HEK293 (cell line): ENCODE results near the gene PLBD1.

Experiments used
- CTCF ChIA-PET: fragments of 350-600 bp; formaldehyde crosslinking; extraction: SDS; loops from one replicate; lab custom pipeline; 2021; ENCODE audit warnings: antibody characterized with exemption; lab: Yijun Ruan, JAX
- POLR2A ChIA-PET: fragments of 300-600 bp; formaldehyde crosslinking; extraction: SDS; loops from one replicate; lab custom pipeline; 2020; ENCODE audit warnings: antibody characterized with exemption, inconsistent platforms; lab: Yijun Ruan, JAX
- H3K27ac ChIP-seq: fragments of 200-500 bp; sonication (Bioruptor generic); 2 replicates; pipeline ENCODE4 v1.5.1; 2014; ENCODE audit warnings: low read depth, low read length, control low read depth, inconsistent platforms; ENCODE audit errors: extremely low read depth
- H3K36me3 ChIP-seq, 2 experiments: fragments of 200-500 bp in 1 of 2; sonication (Bioruptor generic) in 1 of 2; 1 replicate in 1 of 2; 2 replicates in 1 of 2; pipeline ENCODE4 v1.5.1; 2014 to 2017; ENCODE audit warnings: inconsistent platforms in 2 of 2, low read length in 2 of 2; ENCODE audit not compliant: control insufficient read depth in 2 of 2, insufficient read depth in 1 of 2
- H3K4me1 ChIP-seq: fragments of 200-500 bp; sonication (Bioruptor generic); 2 replicates; pipeline ENCODE4 v1.5.1; 2014; ENCODE audit warnings: mild to moderate bottlenecking, low read length, inconsistent platforms; ENCODE audit not compliant: control insufficient read depth, insufficient read depth
- H3K4me3 ChIP-seq: 2 replicates; pipeline ENCODE4 v1.5.1; 2011; ENCODE audit warnings: low read depth, mild to moderate bottlenecking, control low read depth, low read length, moderate library complexity
- H3K9me3 ChIP-seq: fragments of 200-500 bp; sonication (Bioruptor generic); 2 replicates; pipeline ENCODE4 v1.5.1; 2014; ENCODE audit warnings: low read depth, low read length, inconsistent platforms; ENCODE audit not compliant: control insufficient read depth, insufficient read depth
- SCRT1 ChIP-seq: fragments of 450-650 bp; formaldehyde crosslinking; IDR thresholded peaks from 2 replicates; pipeline ENCODE4 v1.5.1; 2016; ENCODE audit warnings: missing biosample characterization, missing genetic modification characterization, borderline replicate concordance
- SETDB1 ChIP-seq: IDR thresholded peaks from one replicate; pipeline ENCODE4 v1.6.1; 2017; ENCODE audit warnings: mild to moderate bottlenecking, low read length, moderate library complexity, mixed read lengths; ENCODE audit not compliant: insufficient read length
- ZBTB7A ChIP-seq: fragments of 450-650 bp; formaldehyde crosslinking; IDR thresholded peaks from 2 replicates; pipeline ENCODE4 v1.5.1; 2016; ENCODE audit warnings: low read depth, missing biosample characterization, missing genetic modification characterization
- ZNF121 ChIP-seq: fragments of 450-650 bp; formaldehyde crosslinking; IDR thresholded peaks from 2 replicates; pipeline ENCODE4 v1.5.1; 2016; ENCODE audit warnings: missing biosample characterization, missing genetic modification characterization
- ZNF292 ChIP-seq: fragments of 450-650 bp; formaldehyde crosslinking; IDR thresholded peaks from 2 replicates; pipeline ENCODE4 v1.5.1; 2016; ENCODE audit warnings: low read depth, missing biosample characterization, missing genetic modification characterization, borderline replicate concordance
- ZNF37A ChIP-seq: fragments of 450-650 bp; IDR thresholded peaks from 2 replicates; pipeline ENCODE4 v1.5.1; 2018; ENCODE audit warnings: missing biosample characterization, missing genetic modification characterization
- ZNF394 ChIP-seq: fragments of 450-650 bp; formaldehyde crosslinking; IDR thresholded peaks from 2 replicates; pipeline ENCODE4 v1.5.1; 2016; ENCODE audit warnings: missing biosample characterization, missing genetic modification characterization, mild to moderate bottlenecking, moderate library complexity, borderline replicate concordance
- ZNF529 ChIP-seq: fragments of 450-650 bp; formaldehyde crosslinking; IDR thresholded peaks from 2 replicates; pipeline ENCODE4 v1.5.1; 2017; ENCODE audit warnings: missing genetic modification characterization, missing biosample characterization; ENCODE audit not compliant: insufficient replicate concordance
- ZNF530 ChIP-seq: fragments of 450-650 bp; formaldehyde crosslinking; IDR thresholded peaks from 2 replicates; pipeline ENCODE4 v1.5.1; 2016; ENCODE audit warnings: low read depth, missing biosample characterization, missing genetic modification characterization
- ZNF600 ChIP-seq: fragments of 450-650 bp; formaldehyde crosslinking; IDR thresholded peaks from 2 replicates; pipeline ENCODE4 v1.5.1; 2016; ENCODE audit warnings: missing biosample characterization, missing genetic modification characterization
- ZNF629 ChIP-seq: fragments of 450-650 bp; formaldehyde crosslinking; IDR thresholded peaks from 2 replicates; pipeline ENCODE4 v1.5.1; 2017; ENCODE audit warnings: missing biosample characterization, missing genetic modification characterization
- ZNF776 ChIP-seq: fragments of 450-650 bp; formaldehyde crosslinking; IDR thresholded peaks from 2 replicates; pipeline ENCODE4 v1.5.0; 2017; ENCODE audit warnings: missing biosample characterization, missing genetic modification characterization, borderline replicate concordance
- ZSCAN16 ChIP-seq: fragments of 450-650 bp; formaldehyde crosslinking; IDR thresholded peaks from 2 replicates; pipeline ENCODE4 v1.5.1; 2016; ENCODE audit warnings: missing biosample characterization, missing genetic modification characterization
- TF ChIP-seq, protein P1 (sequence below): fragments of 450-650 bp; formaldehyde crosslinking; IDR thresholded peaks from 2 replicates; pipeline ENCODE4 v1.5.1; 2016; ENCODE audit warnings: missing biosample characterization, missing genetic modification characterization
- TF ChIP-seq, protein P2 (sequence below): fragments of 450-650 bp; formaldehyde crosslinking; IDR thresholded peaks from 2 replicates; pipeline ENCODE4 v1.5.1; 2017; ENCODE audit warnings: missing biosample characterization, missing genetic modification characterization
- TF ChIP-seq, protein P3 (sequence below): fragments of 450-650 bp; formaldehyde crosslinking; IDR thresholded peaks from 2 replicates; pipeline ENCODE4 v1.5.1; 2016; ENCODE audit warnings: missing biosample characterization, missing genetic modification characterization
- TF ChIP-seq, protein P4 (sequence below): fragments of 450-650 bp; formaldehyde crosslinking; IDR thresholded peaks from 2 replicates; pipeline ENCODE4 v1.5.1; 2016; ENCODE audit warnings: missing biosample characterization, missing genetic modification characterization
- TF ChIP-seq, protein P5 (sequence below): fragments of 450-650 bp; formaldehyde crosslinking; IDR thresholded peaks from 2 replicates; pipeline ENCODE4 v1.5.1; 2016; ENCODE audit warnings: missing biosample characterization, missing genetic modification characterization
- TF ChIP-seq, protein P6 (sequence below): fragments of 450-650 bp; formaldehyde crosslinking; IDR thresholded peaks from 2 replicates; pipeline ENCODE4 v1.5.1; 2016; ENCODE audit warnings: missing biosample characterization, missing genetic modification characterization, borderline replicate concordance

PLBD1 gene

DNA sequence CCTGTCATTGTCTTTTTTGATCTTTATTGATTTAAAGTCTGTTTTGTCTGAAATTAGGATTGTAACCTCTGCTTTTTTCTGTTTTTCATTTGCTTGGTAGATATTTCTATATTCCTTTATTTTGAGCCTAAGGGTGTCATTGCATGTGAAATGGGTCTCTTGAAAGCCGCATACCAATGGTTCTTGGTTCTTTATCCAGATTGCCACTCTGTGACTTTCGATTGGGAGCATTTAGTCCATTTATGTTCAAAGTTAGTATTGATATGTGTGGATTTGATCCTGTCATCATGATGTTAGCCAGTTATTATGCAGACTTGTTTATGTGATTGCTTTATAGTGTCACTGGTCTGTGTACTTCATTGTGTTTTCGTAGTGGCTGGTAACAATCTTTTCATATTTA is 29.8 kb upstream of the PLBD1 start:
- no peak overlapping the region for H3K4me3 ChIP-seq
- POLR2A ChIA-PET = no interaction called here
- CTCF ChIA-PET = interaction anchor here (0.6 kb wide), 1 partner anchor 32 kb away, joined by 3 read pairs; no protein-coding TSS in a partner anchor
- no peaks in the 10 kb centered on the region for H3K4me1 ChIP-seq
- H3K9me3 ChIP-seq = no peaks in the 10 kb centered on the region
- H3K27ac ChIP-seq = no peak overlapping the region
- TF ChIP-seq ZNF529 (tag by site-specific recombination) (peak; percentile 63), ZNF292 (tag by site-specific recombination) (no peak), SETDB1 (peak; percentile 82)
- TF ChIP-seq, all 188 proteins: peak for 2
- no peaks in the 10 kb centered on the region for H3K36me3 ChIP-seq

DNA sequence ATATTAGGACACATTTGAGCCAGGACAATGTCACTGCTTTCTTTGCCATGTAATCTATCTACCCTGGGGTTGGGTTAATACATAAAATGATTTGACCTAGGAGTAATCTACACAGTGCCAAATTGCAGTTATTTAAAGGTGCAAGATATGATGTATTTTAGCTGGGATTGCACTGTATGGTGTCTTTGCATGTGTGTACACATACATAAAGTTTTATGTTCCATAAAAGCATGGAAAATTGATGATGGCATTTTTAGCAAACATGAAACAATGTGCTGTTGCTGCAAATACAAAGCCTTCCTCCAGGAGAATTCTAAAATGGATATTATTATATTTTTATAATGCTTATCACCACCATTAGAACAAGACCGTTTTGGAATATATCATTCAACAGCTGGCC is 24.0 kb upstream of the PLBD1 start:
- ChIA-PET CTCF (no interaction called here), POLR2A (no interaction called here)
- TF ChIP-seq, protein P1, sequence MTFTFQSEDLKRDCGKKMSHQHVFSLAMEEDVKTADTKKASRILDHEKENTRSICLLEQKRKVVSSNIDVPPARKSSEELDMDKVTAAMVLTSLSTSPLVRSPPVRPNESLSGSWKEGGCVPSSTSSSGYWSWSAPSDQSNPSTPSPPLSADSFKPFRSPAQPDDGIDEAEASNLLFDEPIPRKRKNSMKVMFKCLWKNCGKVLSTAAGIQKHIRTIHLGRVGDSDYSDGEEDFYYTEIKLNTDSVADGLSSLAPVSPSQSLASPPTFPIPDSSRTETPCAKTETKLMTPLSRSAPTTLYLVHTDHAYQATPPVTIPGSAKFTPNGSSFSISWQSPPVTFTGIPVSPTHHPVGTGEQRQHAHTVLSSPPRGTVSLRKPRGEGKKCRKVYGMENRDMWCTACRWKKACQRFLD (tag by site-specific recombination) = no peak
- no peak for TF ChIP-seq ZNF600 (tag by site-specific recombination)
- no peak for TF ChIP-seq ZNF629
- TF ChIP-seq, protein P2, sequence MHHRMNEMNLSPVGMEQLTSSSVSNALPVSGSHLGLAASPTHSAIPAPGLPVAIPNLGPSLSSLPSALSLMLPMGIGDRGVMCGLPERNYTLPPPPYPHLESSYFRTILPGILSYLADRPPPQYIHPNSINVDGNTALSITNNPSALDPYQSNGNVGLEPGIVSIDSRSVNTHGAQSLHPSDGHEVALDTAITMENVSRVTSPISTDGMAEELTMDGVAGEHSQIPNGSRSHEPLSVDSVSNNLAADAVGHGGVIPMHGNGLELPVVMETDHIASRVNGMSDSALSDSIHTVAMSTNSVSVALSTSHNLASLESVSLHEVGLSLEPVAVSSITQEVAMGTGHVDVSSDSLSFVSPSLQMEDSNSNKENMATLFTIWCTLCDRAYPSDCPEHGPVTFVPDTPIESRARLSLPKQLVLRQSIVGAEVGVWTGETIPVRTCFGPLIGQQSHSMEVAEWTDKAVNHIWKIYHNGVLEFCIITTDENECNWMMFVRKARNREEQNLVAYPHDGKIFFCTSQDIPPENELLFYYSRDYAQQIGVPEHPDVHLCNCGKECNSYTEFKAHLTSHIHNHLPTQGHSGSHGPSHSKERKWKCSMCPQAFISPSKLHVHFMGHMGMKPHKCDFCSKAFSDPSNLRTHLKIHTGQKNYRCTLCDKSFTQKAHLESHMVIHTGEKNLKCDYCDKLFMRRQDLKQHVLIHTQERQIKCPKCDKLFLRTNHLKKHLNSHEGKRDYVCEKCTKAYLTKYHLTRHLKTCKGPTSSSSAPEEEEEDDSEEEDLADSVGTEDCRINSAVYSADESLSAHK = no peak
- TF ChIP-seq SCRT1 (tag by site-specific recombination) = no peak
- no peak for TF ChIP-seq ZNF530 (tag by site-specific recombination)
- TF ChIP-seq ZNF37A (tag by site-specific recombination) = no peak
- TF ChIP-seq ZSCAN16 = no peak
- TF ChIP-seq, protein P3, sequence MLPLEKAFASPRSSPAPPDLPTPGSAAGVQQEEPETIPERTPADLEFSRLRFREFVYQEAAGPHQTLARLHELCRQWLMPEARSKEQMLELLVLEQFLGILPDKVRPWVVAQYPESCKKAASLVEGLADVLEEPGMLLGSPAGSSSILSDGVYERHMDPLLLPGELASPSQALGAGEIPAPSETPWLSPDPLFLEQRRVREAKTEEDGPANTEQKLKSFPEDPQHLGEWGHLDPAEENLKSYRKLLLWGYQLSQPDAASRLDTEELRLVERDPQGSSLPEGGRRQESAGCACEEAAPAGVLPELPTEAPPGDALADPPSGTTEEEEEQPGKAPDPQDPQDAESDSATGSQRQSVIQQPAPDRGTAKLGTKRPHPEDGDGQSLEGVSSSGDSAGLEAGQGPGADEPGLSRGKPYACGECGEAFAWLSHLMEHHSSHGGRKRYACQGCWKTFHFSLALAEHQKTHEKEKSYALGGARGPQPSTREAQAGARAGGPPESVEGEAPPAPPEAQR (tag by site-specific recombination) = no peak
- no peak for TF ChIP-seq ZBTB7A (tag by site-specific recombination)
- Histone ChIP-seq H3K36me3 (no peaks in the 10 kb centered on the region), H3K27ac (no peak overlapping the region), H3K4me3 (no peak overlapping the region), H3K4me1 (no peaks in the 10 kb centered on the region), H3K9me3 (no peaks in the 10 kb centered on the region)

DNA sequence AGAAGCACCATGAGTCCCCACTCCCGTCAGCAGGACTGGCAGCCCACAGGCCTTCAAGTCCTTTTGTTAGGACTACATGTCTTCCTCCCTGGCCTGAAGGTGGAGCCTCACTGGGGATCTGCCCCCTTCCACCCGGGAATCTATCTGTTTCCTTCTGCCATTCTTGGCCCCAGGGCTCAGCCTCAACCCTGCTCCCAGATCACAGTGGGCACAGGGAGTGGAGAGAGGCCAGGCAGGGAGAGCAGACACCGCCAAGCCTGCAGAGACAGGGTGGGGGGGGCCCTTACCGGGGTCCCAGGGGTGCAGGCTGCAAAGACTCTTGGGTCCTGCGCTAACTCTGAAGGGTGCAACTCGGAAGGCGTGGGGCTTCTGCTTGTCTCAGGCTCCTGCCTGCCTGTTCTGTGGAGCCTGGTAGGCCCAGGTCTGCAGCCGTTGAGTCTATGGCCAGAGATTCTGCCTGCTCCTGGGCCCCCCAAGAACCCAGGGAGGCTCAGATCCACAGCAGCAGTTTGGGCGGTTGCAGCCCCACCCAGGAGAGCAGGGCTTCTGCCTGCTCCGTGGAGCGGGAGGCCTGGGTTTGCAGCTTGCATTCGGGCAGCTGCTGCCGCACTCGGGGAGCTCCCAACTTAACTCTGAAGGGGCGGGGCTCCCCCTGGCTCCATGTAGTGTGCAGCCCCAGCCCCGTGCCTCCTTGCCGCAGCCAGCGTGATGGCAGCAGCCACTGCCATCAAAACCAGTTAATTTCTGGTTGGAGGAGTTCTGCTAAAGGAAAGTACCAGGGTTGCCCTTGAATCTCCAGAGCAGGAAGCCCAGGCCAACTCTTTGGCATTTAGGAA is 21.7 kb upstream of the PLBD1 start:
- ChIA-PET CTCF (no interaction called here), POLR2A (no interaction called here)
- H3K4me1 ChIP-seq = no peaks in the 10 kb centered on the region
- no peaks in the 10 kb centered on the region for H3K9me3 ChIP-seq
- no peaks in the 10 kb centered on the region for H3K36me3 ChIP-seq
- no peak overlapping the region for H3K27ac ChIP-seq
- H3K4me3 ChIP-seq = no peak overlapping the region
- TF ChIP-seq, protein P4, sequence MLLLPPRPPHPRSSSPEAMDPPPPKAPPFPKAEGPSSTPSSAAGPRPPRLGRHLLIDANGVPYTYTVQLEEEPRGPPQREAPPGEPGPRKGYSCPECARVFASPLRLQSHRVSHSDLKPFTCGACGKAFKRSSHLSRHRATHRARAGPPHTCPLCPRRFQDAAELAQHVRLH (tag by site-specific recombination) = no peak
- TF ChIP-seq ZNF121 = no peak
- TF ChIP-seq ZNF394 = no peak
- TF ChIP-seq, protein P5, sequence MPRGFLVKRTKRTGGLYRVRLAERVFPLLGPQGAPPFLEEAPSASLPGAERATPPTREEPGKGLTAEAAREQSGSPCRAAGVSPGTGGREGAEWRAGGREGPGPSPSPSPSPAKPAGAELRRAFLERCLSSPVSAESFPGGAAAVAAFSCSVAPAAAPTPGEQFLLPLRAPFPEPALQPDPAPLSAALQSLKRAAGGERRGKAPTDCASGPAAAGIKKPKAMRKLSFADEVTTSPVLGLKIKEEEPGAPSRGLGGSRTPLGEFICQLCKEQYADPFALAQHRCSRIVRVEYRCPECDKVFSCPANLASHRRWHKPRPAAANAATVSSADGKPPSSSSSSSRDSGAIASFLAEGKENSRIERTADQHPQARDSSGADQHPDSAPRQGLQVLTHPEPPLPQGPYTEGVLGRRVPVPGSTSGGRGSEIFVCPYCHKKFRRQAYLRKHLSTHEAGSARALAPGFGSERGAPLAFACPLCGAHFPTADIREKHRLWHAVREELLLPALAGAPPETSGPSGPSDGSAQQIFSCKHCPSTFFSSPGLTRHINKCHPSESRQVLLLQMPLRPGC (tag by site-specific recombination) = no peak
- TF ChIP-seq ZNF776 (tag by site-specific recombination) = no peak
- TF ChIP-seq, protein P6, sequence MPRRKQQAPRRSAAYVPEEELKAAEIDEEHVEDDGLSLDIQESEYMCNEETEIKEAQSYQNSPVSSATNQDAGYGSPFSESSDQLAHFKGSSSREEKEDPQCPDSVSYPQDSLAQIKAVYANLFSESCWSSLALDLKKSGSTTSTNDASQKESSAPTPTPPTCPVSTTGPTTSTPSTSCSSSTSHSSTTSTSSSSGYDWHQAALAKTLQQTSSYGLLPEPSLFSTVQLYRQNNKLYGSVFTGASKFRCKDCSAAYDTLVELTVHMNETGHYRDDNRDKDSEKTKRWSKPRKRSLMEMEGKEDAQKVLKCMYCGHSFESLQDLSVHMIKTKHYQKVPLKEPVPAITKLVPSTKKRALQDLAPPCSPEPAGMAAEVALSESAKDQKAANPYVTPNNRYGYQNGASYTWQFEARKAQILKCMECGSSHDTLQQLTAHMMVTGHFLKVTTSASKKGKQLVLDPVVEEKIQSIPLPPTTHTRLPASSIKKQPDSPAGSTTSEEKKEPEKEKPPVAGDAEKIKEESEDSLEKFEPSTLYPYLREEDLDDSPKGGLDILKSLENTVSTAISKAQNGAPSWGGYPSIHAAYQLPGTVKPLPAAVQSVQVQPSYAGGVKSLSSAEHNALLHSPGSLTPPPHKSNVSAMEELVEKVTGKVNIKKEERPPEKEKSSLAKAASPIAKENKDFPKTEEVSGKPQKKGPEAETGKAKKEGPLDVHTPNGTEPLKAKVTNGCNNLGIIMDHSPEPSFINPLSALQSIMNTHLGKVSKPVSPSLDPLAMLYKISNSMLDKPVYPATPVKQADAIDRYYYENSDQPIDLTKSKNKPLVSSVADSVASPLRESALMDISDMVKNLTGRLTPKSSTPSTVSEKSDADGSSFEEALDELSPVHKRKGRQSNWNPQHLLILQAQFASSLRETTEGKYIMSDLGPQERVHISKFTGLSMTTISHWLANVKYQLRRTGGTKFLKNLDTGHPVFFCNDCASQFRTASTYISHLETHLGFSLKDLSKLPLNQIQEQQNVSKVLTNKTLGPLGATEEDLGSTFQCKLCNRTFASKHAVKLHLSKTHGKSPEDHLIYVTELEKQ (tag by site-specific recombination) = no peak
